HEK293T (cell line): ENCODE data around the gene CCDC83.

Source experiments
- CTCF ChIA-PET: fragments of 350-600 bp; formaldehyde crosslinking; extraction: SDS; loops from one replicate; lab custom pipeline; 2021; ENCODE audit warnings: antibody characterized with exemption, inconsistent platforms; lab: Yijun Ruan, JAX
- POLR2A ChIA-PET: fragments of 350-600 bp; formaldehyde crosslinking; extraction: SDS; loops from one replicate; lab custom pipeline; 2020; ENCODE audit warnings: antibody characterized with exemption, inconsistent platforms; lab: Yijun Ruan, JAX
- DNase-seq: peaks from one replicate; pipeline ENCODE4 v3.0.0; 2012; ENCODE audit warnings: mixed read lengths; ENCODE audit errors: extremely low spot score
- ARNT ChIP-seq: fragments of 450-650 bp; IDR thresholded peaks from 2 replicates; pipeline ENCODE4 v1.6.1; 2017; ENCODE audit warnings: mild to moderate bottlenecking
- BHLHE40 ChIP-seq: fragments of 450-650 bp; IDR thresholded peaks from 2 replicates; pipeline ENCODE4 v1.6.1; 2016; ENCODE audit warnings: mild to moderate bottlenecking, moderate library complexity, borderline replicate concordance
- CTBP1 ChIP-seq: fragments of 450-650 bp; IDR thresholded peaks from 2 replicates; pipeline ENCODE4 v1.6.1; 2016; ENCODE audit warnings: borderline replicate concordance
- ELF4 ChIP-seq: fragments of 450-650 bp; IDR thresholded peaks from 2 replicates; pipeline ENCODE4 v1.6.1; 2017; ENCODE audit warnings: antibody characterized with exemption
- FOXA1 ChIP-seq: fragments of 450-650 bp; IDR thresholded peaks from 2 replicates; pipeline ENCODE4 v1.6.1; 2016; ENCODE audit warnings: mild to moderate bottlenecking
- FOXK2 ChIP-seq: fragments of 450-650 bp; IDR thresholded peaks from 2 replicates; pipeline ENCODE4 v1.6.1; 2016; ENCODE audit warnings: mild to moderate bottlenecking
- FOXM1 ChIP-seq: fragments of 450-650 bp; IDR thresholded peaks from 2 replicates; pipeline ENCODE4 v1.6.1; 2017; ENCODE audit warnings: mild to moderate bottlenecking, borderline replicate concordance
- HDGF ChIP-seq: fragments of 450-650 bp; IDR thresholded peaks from 2 replicates; pipeline ENCODE4 v1.6.1; 2017; ENCODE audit warnings: antibody characterized with exemption, borderline replicate concordance
- L3MBTL2 ChIP-seq: fragments of 450-650 bp; conservative IDR thresholded peaks from 2 replicates; pipeline ENCODE4 v1.6.1; 2016; ENCODE audit warnings: mild to moderate bottlenecking
- LEF1 ChIP-seq: fragments of 450-650 bp; IDR thresholded peaks from 2 replicates; pipeline ENCODE4 v1.6.1; 2017; ENCODE audit warnings: mild to moderate bottlenecking, borderline replicate concordance
- NFRKB ChIP-seq: fragments of 450-650 bp; IDR thresholded peaks from 2 replicates; pipeline ENCODE4 v1.6.1; 2016; ENCODE audit warnings: mild to moderate bottlenecking, moderate library complexity
- PKNOX1 ChIP-seq: fragments of 450-650 bp; IDR thresholded peaks from 2 replicates; pipeline ENCODE4 v1.6.1; 2016
- SP1 ChIP-seq: fragments of 450-650 bp; IDR thresholded peaks from 2 replicates; pipeline ENCODE4 v1.6.1; 2017
- SUZ12 ChIP-seq: fragments of 450-650 bp; IDR thresholded peaks from 2 replicates; pipeline ENCODE4 v1.6.1; 2016; ENCODE audit warnings: mild to moderate bottlenecking
- TARDBP ChIP-seq: fragments of 450-650 bp; IDR thresholded peaks from 2 replicates; pipeline ENCODE4 v1.6.1; 2016
- ZNF384 ChIP-seq: fragments of 450-650 bp; IDR thresholded peaks from 2 replicates; pipeline ENCODE4 v1.6.1; 2016

CCDC83 gene

GRCh38 chr11:85821636-85822035 lies 33.5 kb upstream of the CCDC83 start:
- DNase-seq, result no peak
- POLR2A ChIA-PET, result no interaction called here
- CTCF ChIA-PET, result no interaction called here
- TF ChIP-seq ELF4, result no peak
- TF ChIP-seq L3MBTL2, result no peak
- TF ChIP-seq CTBP1, result no peak
- TF ChIP-seq NFRKB, result no peak
- TF ChIP-seq BHLHE40, result no peak
- TF ChIP-seq SP1, result no peak
- no peak for TF ChIP-seq ARNT
- TF ChIP-seq FOXM1, result no peak
- TF ChIP-seq SUZ12, result no peak
- no peak for TF ChIP-seq FOXA1
- no peak for TF ChIP-seq PKNOX1
- no peak for TF ChIP-seq LEF1
- TF ChIP-seq HDGF, result no peak
- no peak for TF ChIP-seq FOXK2
- TF ChIP-seq TARDBP, result no peak
- no peak for TF ChIP-seq ZNF384

DNA sequence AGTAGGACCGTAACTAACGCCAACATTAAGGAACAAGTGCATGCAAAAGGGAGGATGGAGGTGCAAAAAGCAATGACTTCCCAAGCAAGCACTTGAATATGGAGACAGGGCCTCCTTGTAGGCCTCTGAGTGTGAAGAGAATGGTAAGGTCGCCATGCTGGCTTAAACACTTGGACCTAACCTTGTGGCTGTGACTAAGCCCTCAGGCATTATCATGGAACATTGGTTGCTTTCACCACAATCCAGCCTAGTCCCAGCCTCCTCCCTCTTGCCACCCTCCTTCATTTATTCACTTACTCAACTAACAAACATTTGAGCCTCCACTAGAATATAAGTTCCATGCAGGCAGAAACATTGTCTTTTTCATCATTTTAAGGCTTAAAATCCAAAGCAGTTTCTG lies 32.4 kb upstream of the CCDC83 start:
- DNase-seq, result no peak
- TF ChIP-seq SUZ12 (no peak), BHLHE40 (no peak), NFRKB (no peak), PKNOX1 (no peak), LEF1 (no peak), SP1 (no peak), CTBP1 (no peak), L3MBTL2 (no peak), FOXA1 (no peak), HDGF (no peak), FOXK2 (no peak)
- ChIA-PET CTCF (no interaction called here), POLR2A (no interaction called here)

DNA sequence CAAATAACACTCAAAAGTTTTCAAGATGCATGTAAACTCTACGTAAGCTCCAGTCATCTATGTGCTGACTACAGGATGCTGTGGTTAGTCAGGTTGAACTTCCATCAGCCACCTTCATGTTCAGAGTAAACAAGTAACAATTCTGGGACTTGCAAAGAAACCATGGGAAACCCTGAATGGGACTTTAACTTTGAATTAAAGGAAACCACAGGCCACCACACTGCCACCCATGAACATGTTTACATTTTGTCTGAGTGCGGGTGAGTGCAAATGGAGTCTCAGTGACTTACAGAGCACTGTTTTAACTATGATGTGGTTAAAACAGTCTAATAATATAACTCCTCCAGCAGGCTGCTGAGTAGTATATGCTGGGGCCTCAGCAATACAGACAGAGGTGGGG lies 31.4 kb upstream of the CCDC83 start:
- ChIA-PET POLR2A (no interaction called here), CTCF (no interaction called here)
- DNase-seq, result no peak
- TF ChIP-seq SP1 (no peak), PKNOX1 (no peak), FOXM1 (no peak), ARNT (no peak), ZNF384 (no peak), BHLHE40 (no peak)

GRCh38 chr11:85825616-85826015 lies 29.6 kb upstream of the CCDC83 start:
- CTCF ChIA-PET, result interaction anchor here (0.6 to 1.3 kb wide), 3 partner anchors 9 to 589 kb away, joined by 3 read pairs; no protein-coding TSS in a partner anchor
- POLR2A ChIA-PET, result no interaction called here
- TF ChIP-seq ZNF384 (no peak), HDGF (no peak), BHLHE40 (no peak), ELF4 (no peak), FOXM1 (no peak), FOXK2 (no peak), TARDBP (no peak), FOXA1 (no peak), SUZ12 (no peak)
- no peak for DNase-seq

- DNase-seq, result peak; percentile 57
- TF ChIP-seq TARDBP, result no peak
- no peak for TF ChIP-seq ELF4
- TF ChIP-seq ZNF384, result no peak
- TF ChIP-seq CTBP1, result no peak
- ChIA-PET POLR2A (no interaction called here), CTCF (interaction anchor here (0.6 to 1.3 kb wide), 6 partner anchors 8 to 1475 kb away, joined by 3 to 6 read pairs (median 4); no protein-coding TSS in a partner anchor)
These were observed 28.9 kb upstream of the CCDC83 start for GRCh38 chr11:85826116-85826855.

DNA sequence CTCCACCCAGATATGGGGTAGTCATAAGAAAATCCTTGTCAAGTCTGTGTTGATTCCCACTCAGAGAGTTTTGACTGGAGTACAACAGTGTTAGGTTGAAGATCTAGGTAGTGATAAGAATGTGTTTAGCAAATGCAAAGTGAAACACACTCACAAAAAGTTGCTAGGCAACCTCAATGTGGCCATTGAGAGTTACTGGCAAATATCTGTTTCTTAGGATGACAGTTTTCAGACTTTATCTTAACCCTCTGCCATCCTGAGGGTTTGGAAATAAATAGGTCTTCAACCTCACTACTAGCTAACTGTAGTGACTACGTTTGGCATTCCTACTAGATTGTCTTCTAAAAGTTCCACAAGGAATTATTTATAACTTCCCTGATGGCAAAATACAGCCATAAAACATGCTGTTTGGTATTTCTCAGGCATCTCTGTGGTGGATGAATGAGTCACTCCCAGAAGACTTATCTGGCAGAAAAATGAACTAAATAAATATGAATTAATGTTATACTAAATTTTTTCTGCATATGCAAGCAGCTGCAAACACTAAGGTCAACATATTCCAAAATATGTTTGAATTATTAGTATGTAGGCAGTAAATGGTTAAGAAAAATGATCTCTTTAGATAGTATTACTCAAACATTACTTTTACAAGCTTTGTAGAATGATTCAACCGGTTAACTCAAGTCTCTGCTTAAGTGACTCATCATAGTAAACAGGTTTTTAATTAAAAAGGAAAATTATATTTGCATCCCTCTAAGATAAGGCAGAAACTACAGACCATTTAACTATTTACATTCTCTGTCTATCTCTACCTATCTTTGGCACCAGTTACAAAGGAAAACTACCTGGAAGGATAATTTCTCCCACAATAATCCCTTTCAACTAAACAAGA lies 27.2 kb upstream of the CCDC83 start:
- ChIA-PET CTCF (interaction anchor here (0.6 kb wide), 1 partner anchor 744 kb away, joined by 3 read pairs; no protein-coding TSS in a partner anchor), POLR2A (no interaction called here)
- no peak for DNase-seq
- TF ChIP-seq ELF4 (no peak), FOXK2 (no peak), HDGF (no peak), CTBP1 (no peak), FOXM1 (no peak), SP1 (no peak), LEF1 (no peak), ZNF384 (no peak), BHLHE40 (no peak), SUZ12 (no peak), TARDBP (no peak), PKNOX1 (no peak), ARNT (no peak), FOXA1 (no peak), L3MBTL2 (no peak), NFRKB (no peak)
